GM12878 (cell line): ENCODE data around the gene DDTL. TPM values are rescaled to one million over a fixed set of nuclear protein-coding genes. Genes with fewer than 3 reads are reported as not detected.

Source experiments
- ATAC-seq: fragments of 200-7000 bp; cut with Tn5 transposase; 3 replicates; pipeline ENCODE4 v1.9.1; 2020; ENCODE audit warnings: mild to moderate bottlenecking, moderate library complexity
- BruUV-seq: library from RNA; stranded (reverse); fragments of 400-500 nt; replicated peaks from 2 replicates; lab custom pipeline; 2021; lab: Mats Ljungman, UMichigan
- CTCF ChIA-PET: fragments of 300-600 bp; sonication (Branson Sonifier 250); formaldehyde crosslinking; extraction: SDS; loops from one replicate; lab custom pipeline; 2021; ENCODE audit warnings: inconsistent platforms; lab: Yijun Ruan, JAX
- POLR2A ChIA-PET: fragments of 350-600 bp; formaldehyde crosslinking; extraction: SDS; loops from one replicate; lab custom pipeline; 2021; ENCODE audit warnings: inconsistent platforms; lab: Charles Lee
- RAD21 ChIA-PET: fragments of 300-600 bp; sonication (Branson Sonifier 250); formaldehyde crosslinking; loops from one replicate; lab custom pipeline; 2023; ENCODE audit warnings: antibody characterized with exemption; ENCODE audit not compliant: unreplicated experiment; lab: Charles Lee
- SMC1A ChIA-PET: fragments of 300-600 bp; sonication (Branson Sonifier 250); formaldehyde crosslinking; loops from one replicate; lab custom pipeline; 2023; ENCODE audit not compliant: unreplicated experiment, uncharacterized antibody; lab: Charles Lee
- DNase-seq: peaks from one replicate; pipeline ENCODE4 v3.0.0-alpha.2; 2011; ENCODE audit warnings: low read depth, low spot score
- FAIRE-seq: peaks from 3 replicates; lab custom pipeline; 2011; peaks lifted over from hg19 to GRCh38; lab: Jason Lieb, UNC
- H2AFZ ChIP-seq: 2 replicates; pipeline ENCODE4 v1.6.0; 2011; ENCODE audit warnings: low read depth, low read length, control low read depth; ENCODE audit not compliant: control insufficient read depth
- H3K27ac ChIP-seq: 2 replicates; pipeline ENCODE4 v1.5.1; 2011; ENCODE audit warnings: control low read depth; ENCODE audit not compliant: control insufficient read depth, insufficient read depth
- H3K27me3 ChIP-seq, 2 experiments: replicated peaks in 1 of 2; 2 replicates each; pipeline versions ENCODE4 v1.6.0 to v1.6.1; 2011; ENCODE audit warnings: low read length in 1 of 2; ENCODE audit not compliant: control insufficient read depth in 2 of 2, insufficient read depth in 2 of 2
- H3K36me3 ChIP-seq, 2 experiments: 2 replicates each; pipeline ENCODE4 v1.5.1; 2011; ENCODE audit warnings: low read length in 1 of 2; ENCODE audit not compliant: control insufficient read depth in 2 of 2, insufficient read depth in 2 of 2
- H3K4me1 ChIP-seq: 2 replicates; pipeline ENCODE4 v1.6.1; 2011; ENCODE audit warnings: mild to moderate bottlenecking, low read length, moderate library complexity, mixed read lengths; ENCODE audit not compliant: control insufficient read depth, insufficient read depth
- H3K4me2 ChIP-seq: 2 replicates; pipeline ENCODE4 v1.6.0; 2011; ENCODE audit warnings: control low read depth; ENCODE audit not compliant: control insufficient read depth, insufficient read depth
- H3K4me3 ChIP-seq: fragments of 200-600 bp; sonication (generic); 2 replicates; pipeline ENCODE4 v1.5.1; 2016
- H3K79me2 ChIP-seq: 2 replicates; pipeline ENCODE4 v1.6.0; 2011; ENCODE audit warnings: low read length; ENCODE audit not compliant: control insufficient read depth, insufficient read depth
- H3K9ac ChIP-seq: 2 replicates; pipeline ENCODE4 v1.8.0; 2011; ENCODE audit warnings: low read length, control low read depth, mixed read lengths; ENCODE audit not compliant: control insufficient read depth, insufficient read depth
- H3K9me3 ChIP-seq: replicated peaks from 3 replicates; pipeline ENCODE4 v1.5.1; 2011; ENCODE audit warnings: mild to moderate bottlenecking, low read length; ENCODE audit not compliant: control insufficient read depth, insufficient read depth
- H4K20me1 ChIP-seq: 2 replicates; pipeline ENCODE4 v1.6.0; 2011; ENCODE audit not compliant: control insufficient read depth, insufficient read depth
- ATF2 ChIP-seq: IDR thresholded peaks from 2 replicates; pipeline ENCODE4 v1.6.1; 2012; ENCODE audit warnings: low read length, inconsistent platforms
- BMI1 ChIP-seq: fragments of 450-650 bp; IDR thresholded peaks from 2 replicates; pipeline ENCODE4 v1.6.1; 2016; ENCODE audit warnings: mild to moderate bottlenecking, moderate library complexity, borderline replicate concordance
- CEBPB ChIP-seq, 2 experiments: fragments of 150-350 bp in 1 of 2; IDR thresholded peaks; 2 replicates each; pipeline ENCODE4 v1.6.1; 2012 to 2014; ENCODE audit warnings: low read depth in 2 of 2, low read length in 2 of 2, borderline replicate concordance in 1 of 2, inconsistent platforms in 1 of 2
- E2F8 ChIP-seq: fragments of 450-650 bp; IDR thresholded peaks from 2 replicates; pipeline ENCODE4 v1.6.1; 2018; ENCODE audit warnings: mild to moderate bottlenecking, low read depth, moderate library complexity; ENCODE audit not compliant: partially characterized antibody
- ETV6 ChIP-seq, 2 experiments: fragments of 450-650 bp in 1 of 2; IDR thresholded peaks in 1 of 2; conservative IDR thresholded peaks in 1 of 2; 2 replicates each; pipeline ENCODE4 v1.6.1; 2014; ENCODE audit warnings: antibody characterized with exemption in 1 of 2, borderline replicate concordance in 1 of 2, low read depth in 1 of 2, mild to moderate bottlenecking in 1 of 2, moderate library complexity in 1 of 2
- RB1 ChIP-seq: fragments of 450-650 bp; formaldehyde crosslinking; IDR thresholded peaks from 2 replicates; pipeline ENCODE4 v1.6.1; 2017; ENCODE audit warnings: mild to moderate bottlenecking, borderline replicate concordance
- SMARCA5 ChIP-seq: fragments of 450-650 bp; IDR thresholded peaks from 2 replicates; pipeline ENCODE4 v1.6.1; 2017; ENCODE audit warnings: mild to moderate bottlenecking
- USF1 ChIP-seq: IDR thresholded peaks from 2 replicates; pipeline ENCODE4 v1.6.1; 2011; ENCODE audit warnings: borderline replicate concordance, low read depth, mild to moderate bottlenecking, moderate library complexity, mixed read lengths, low read length; ENCODE audit not compliant: insufficient read depth; ENCODE audit errors: extremely low read length
- ZNF274 ChIP-seq: IDR thresholded peaks from one replicate; pipeline ENCODE4 v1.8.0; 2011; ENCODE audit not compliant: insufficient read length, insufficient read depth
- ZNF384 ChIP-seq: IDR thresholded peaks from 2 replicates; pipeline ENCODE4 v1.6.1; 2012; ENCODE audit warnings: low read depth, mild to moderate bottlenecking, low read length, improper control_type of control experiment, borderline replicate concordance
- WGBS: methylation state at CpG from one replicate; pipeline ENCODE4 v1.1.6; 2016; ENCODE audit warnings: low lambda C conversion rate; ENCODE audit not compliant: insufficient replicate concordance, insufficient coverage; ENCODE audit errors: missing lambda C conversion rate; 5-methylcytosine and 5-hydroxymethylcytosine counted together
- in situ Hi-C: fragments of 300-500 bp; cut with MboI; formaldehyde crosslinking; loops from 9 replicates; pipeline ENCODE4 v1.14.3; 2018; ENCODE audit warnings: mixed read lengths
- intact Hi-C: fragments of 100-400 bp; cut with micrococcal nuclease; formaldehyde crosslinking; loops from one replicate; pipeline ENCODE4 v1.14.2; 2022; ENCODE audit not compliant: unreplicated experiment
- polyA plus RNA-seq, 11 experiments: library from polyadenylated mRNA; depleted of rRNA in 4 of 11; unstranded in 6 of 11; stranded (reverse) in 5 of 11; fragments of >200 nt; fragmentation: Nextera tagmentation in 4 of 11; fragmentation: Illumina TruSeq in 1 of 11; extraction: Ambion mirVana in 4 of 11; extraction: Trizol in 1 of 11; gene quantifications; 1 replicate in 1 of 11; 2 replicates in 10 of 11; pipeline versions ENCODE4 v1.2.1 to v1.2.3, GENCODE V29; 2011 to 2016; ENCODE audit warnings: inconsistent platforms in 2 of 11, missing spikeins in 2 of 11, low read depth in 1 of 11
- total RNA-seq, 4 experiments: library from RNA; depleted of rRNA in 3 of 4; stranded (reverse); fragments of >200 nt in 3 of 4; fragmentation: Illumina TruSeq in 1 of 4; extraction: Trizol in 1 of 4; gene quantifications; 2 replicates each; pipeline versions ENCODE4 v1.2.1 to v1.2.3, GENCODE V29; 2013 to 2021

The DDTL gene
- total and polyA plus RNA-seq, 10 of the 15 experiments (the other 5 are each of a cell fraction or from before 2014, with no cell fraction given), result 0.05 to 4.0 (median 1.4) TPM; not detected in 3

- Histone ChIP-seq H4K20me1 (no peaks in the 10 kb centered on the region), H3K4me3 (no peak overlapping the region), H3K27me3 (no peaks in the 10 kb centered on the region), H2AFZ (no peak overlapping the region), H3K4me2 (no peak overlapping the region), H3K4me1 (no peaks in the 10 kb centered on the region), H3K9me3 (peaks cover 2% of the 10 kb centered on the region; the same call in 1 of the 3 replicates), H3K27ac (no peak overlapping the region), H3K36me3 (no peaks in the 10 kb centered on the region), H3K79me2 (peaks cover 49% of the 10 kb centered on the region), H3K9ac (no peak overlapping the region)
- RAD21 ChIA-PET, result no interaction called here
- no peak for DNase-seq
- no peak for ATAC-seq
- WGBS, result 88% methylated on average over 1 of the region's 1 CpG
- CTCF ChIA-PET, result no interaction called here
- TF ChIP-seq SMARCA5, result no peak
- no peak for TF ChIP-seq ZNF274
- no peak for TF ChIP-seq BMI1
- TF ChIP-seq ZNF384, result no peak
- SMC1A ChIA-PET, result interaction anchor here (0.6 to 0.7 kb wide), 2 partner anchors 11 to 39 kb away, joined by 3 read pairs; no protein-coding TSS in a partner anchor
- POLR2A ChIA-PET, result interaction anchor here (0.6 to 0.7 kb wide), 2 partner anchors 458 to 1803 kb away, joined by 4 read pairs; no protein-coding TSS in a partner anchor
- in situ Hi-C loops (no loop called here), intact Hi-C loops (no loop called here)
- FAIRE-seq, result no peak
- no TSS peak for BruUV-seq
Observed at GRCh38 chr22:24016156-24016555, 49.5 kb downstream of the DDTL start.

- in situ Hi-C loops, result no loop called here
- TF ChIP-seq ATF2 (no peak), CEBPB (IDR thresholded peaks at IDR 0.05; ENCODE audit: borderline replicate concordance in 1 of 2, low read depth in 2 of 2, low read length in 2 of 2) (no peak), ETV6 (conservative IDR thresholded peaks at IDR 0.05 in 1 of 2, IDR thresholded peaks at IDR 0.05 in 1 of 2; ENCODE audit: borderline replicate concordance in 1 of 2, low read depth in 1 of 2) (no peak), USF1 (no peak), RB1 (no peak), ZNF384 (no peak), E2F8 (no peak)
Observed at GRCh38 chr22:24021304-24021703, 54.6 kb downstream of the DDTL start.

More at GRCh38 chr22:24021304-24021703, 54.6 kb downstream of the DDTL start:
- Histone ChIP-seq H3K27me3 (no peaks in the 10 kb centered on the region), H4K20me1 (no peaks in the 10 kb centered on the region), H3K4me1 (no peaks in the 10 kb centered on the region), H3K9ac (no peak overlapping the region), H2AFZ (no peak overlapping the region), H3K79me2 (peaks cover 23% of the 10 kb centered on the region), H3K4me3 (no peak overlapping the region), H3K9me3 (no peaks in the 10 kb centered on the region), H3K27ac (no peak overlapping the region), H3K36me3 (peaks cover 0 to 1% of the 10 kb centered on the region in 2 experiments; a peak in 2 of 4 replicates), H3K4me2 (no peak overlapping the region)
- DNase-seq (no peak), ATAC-seq (no peak), FAIRE-seq (no peak)
- ChIA-PET CTCF (no interaction called here), POLR2A (no interaction called here), RAD21 (no interaction called here), SMC1A (interaction anchor here (1.9 kb wide), 1 partner anchor 24 kb away, joined by 4 read pairs; no protein-coding TSS in a partner anchor)
- intact Hi-C loops, result no loop called here
- no TSS peak for BruUV-seq
- WGBS, result 94% methylated on average over 3 of the region's 3 CpGs
